ENCODE measurements around the gene TPK1. TPM values are rescaled to one million over a fixed set of nuclear protein-coding genes. Genes with fewer than 3 reads are reported as not detected.

The TPK1 gene
- total and polyA plus RNA-seq, 2 of the 8 experiments (the other 6 are each of a cell fraction or from before 2014, with no cell fraction given): 1.9 to 2.7 TPM

DNA sequence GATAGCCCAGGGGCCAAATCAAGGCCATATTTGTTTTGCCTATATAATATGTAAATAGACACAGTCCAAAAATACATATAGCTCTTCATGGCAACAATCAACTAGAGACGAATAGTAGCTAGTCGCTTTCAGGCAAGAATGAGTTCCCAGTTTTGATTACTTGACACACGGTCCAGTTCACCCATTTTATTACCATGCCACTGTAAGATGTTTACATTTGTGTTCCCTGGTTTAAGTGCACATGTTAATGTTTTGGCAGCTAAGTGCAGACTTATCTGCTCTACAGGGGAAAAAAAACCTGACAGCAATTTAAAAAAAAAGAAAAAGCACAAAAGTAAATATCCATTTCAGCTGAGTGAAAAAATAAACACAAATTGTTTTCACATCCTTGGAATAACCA, 213.1 kb downstream of the TPK1 start:
- ChIA-PET POLR2A (ENCODE audit: partially characterized antibody) (no interaction called here), CTCF (ENCODE audit: partially characterized antibody) (interaction anchor here (0.6 to 1.7 kb wide), 3 partner anchors 46 to 988 kb away, joined by 3 read pairs; no protein-coding TSS in a partner anchor)
- Histone ChIP-seq H3K36me3 (ENCODE audit: control insufficient read depth in 2 of 4, insufficient read depth in 4 of 4, low read length in 3 of 4) (no peaks in the 10 kb centered on the region), H3K4me3 (ENCODE audit: extremely low read depth in 1 of 4, insufficient read depth in 2 of 4, low read depth in 3 of 4, low read length in 4 of 4) (no peak overlapping the region), H3K9me3 (ENCODE audit: insufficient read depth in 2 of 2, low read depth in 1 of 2, low read length in 1 of 2) (no peaks in the 10 kb centered on the region), H2BK20ac (ENCODE audit: low read length) (no peak overlapping the region), H2BK12ac (ENCODE audit: low read depth, low read length) (no peak overlapping the region), H3K4ac (replicated peaks; ENCODE audit: insufficient read length, low read depth, low read length) (no peak overlapping the region), H3K9ac (replicated peaks in 1 of 4; ENCODE audit: extremely low read depth in 1 of 4, low read depth in 3 of 4, low read length in 3 of 4) (no peak overlapping the region), H2BK5ac (ENCODE audit: low read depth, low read length) (no peak overlapping the region), H3K79me2 (ENCODE audit: control insufficient read depth in 1 of 2, insufficient read depth in 2 of 2, low read length in 2 of 2) (no peaks in the 10 kb centered on the region), H4K20me1 (replicated peaks in 1 of 2; ENCODE audit: control insufficient read depth in 1 of 2, insufficient read depth in 2 of 2, low read length in 2 of 2) (no peaks in the 10 kb centered on the region), H3K79me1 (ENCODE audit: low read depth, low read length) (no peaks in the 10 kb centered on the region), H3K23me2 (ENCODE audit: low read depth, low read length) (no peaks in the 10 kb centered on the region; the same call in 1 of the 2 replicates), H4K91ac (replicated peaks; ENCODE audit: insufficient read length, low read length) (no peak overlapping the region), H3K14ac (ENCODE audit: insufficient read length) (no peak overlapping the region), H3K18ac (ENCODE audit: extremely low read depth, low read length) (no peak overlapping the region), H3K56ac (replicated peaks; ENCODE audit: insufficient read length, low read depth, low read length) (no peak overlapping the region), H3K27ac (ENCODE audit: low read depth, low read length) (no peak overlapping the region), H2BK15ac (ENCODE audit: low read length) (no peak overlapping the region), H4K8ac (ENCODE audit: extremely low read depth, insufficient read depth, low read length) (no peak overlapping the region), H2AFZ (ENCODE audit: low read length) (no peak overlapping the region), H3K23ac (ENCODE audit: insufficient read length) (no peak overlapping the region), H3K4me1 (replicated peaks in 1 of 4; ENCODE audit: control insufficient read depth in 3 of 4, insufficient read depth in 4 of 4, low read length in 3 of 4) (no peaks in the 10 kb centered on the region), H4K5ac (ENCODE audit: insufficient read length, low read depth, low read length) (no peak overlapping the region), H2AK5ac (ENCODE audit: low read depth, low read length) (no peak overlapping the region), H3K4me2 (ENCODE audit: insufficient read depth in 1 of 2, low read depth in 2 of 2, low read length in 2 of 2) (no peak overlapping the region), H3K27me3 (replicated peaks in 1 of 4; ENCODE audit: control insufficient read depth in 3 of 4, extremely low read depth in 1 of 4, insufficient read depth in 3 of 4, low read length in 3 of 4) (no peaks in the 10 kb centered on the region), H2BK120ac (replicated peaks; ENCODE audit: low read depth, low read length) (no peak overlapping the region)
- no peak for FAIRE-seq
- 92% methylated on average over 3 of the region's 3 CpGs; no CpG with 5 or more reads in 1 of the 2 experiments for WGBS, 2 experiments (ENCODE audit: extremely low coverage in 1 of 2, insufficient coverage in 1 of 2, insufficient read length in 1 of 2, insufficient replicate concordance in 2 of 2, low coverage in 1 of 2, low lambda C conversion rate in 2 of 2, missing lambda C conversion rate in 1 of 2)
- TF ChIP-seq CTBP2 (IDR thresholded peaks at IDR 0.05; ENCODE audit: borderline replicate concordance, insufficient read depth, insufficient read length, low read length) (no peak), E2F6 (IDR thresholded peaks at IDR 0.05) (no peak), KDM4A (IDR thresholded peaks at IDR 0.05; ENCODE audit: low read depth, low read length, severe bottlenecking) (no peak), USF2 (IDR thresholded peaks at IDR 0.05; ENCODE audit: low read length) (no peak), CHD2 (IDR thresholded peaks at IDR 0.05; ENCODE audit: low read length) (no peak), POLR2A (IDR thresholded peaks at IDR 0.05; ENCODE audit: control extremely low read depth in 1 of 2, low read depth in 2 of 2, low read length in 2 of 2) (no peak), POLR2AphosphoS5 (IDR thresholded peaks at IDR 0.05; ENCODE audit: low read depth, low read length) (no peak), SAP30 (IDR thresholded peaks at IDR 0.05; ENCODE audit: insufficient read depth, insufficient replicate concordance, low read length) (no peak), BACH1 (IDR thresholded peaks at IDR 0.05; ENCODE audit: low read length) (no peak)
- DNase-seq (ENCODE audit: low read depth in 1 of 2, low spot score in 2 of 2): no peak

All from H1 (cell line).